PC-9 (cell line): ENCODE measurements around the gene ZNF81. TPM values are rescaled to one million over a fixed set of nuclear protein-coding genes. Genes with fewer than 3 reads are reported as not detected.

Source experiments
- BruUV-seq: library from RNA; stranded (reverse); fragments of 400-500 nt; replicated peaks from 2 replicates; lab custom pipeline; 2021; lab: Mats Ljungman, UMichigan
- CTCF ChIA-PET: fragments of 300-600 bp; sonication (Branson Sonifier 250); formaldehyde crosslinking; loops from one replicate; lab custom pipeline; 2022; ENCODE audit warnings: antibody characterized with exemption; lab: Charles Lee
- POLR2A ChIA-PET: fragments of 300-600 bp; sonication (Branson Sonifier 250); formaldehyde crosslinking; loops from one replicate; lab custom pipeline; 2022; ENCODE audit warnings: antibody characterized with exemption; ENCODE audit not compliant: unreplicated experiment; lab: Charles Lee
- DNase-seq, 2 experiments: peaks; one replicate each; pipeline versions ENCODE4 v3.0.0 to v3.0.0-alpha.2; 2015 to 2022; ENCODE audit warnings: mixed read lengths in 1 of 2
- H2AFZ ChIP-seq: fragments of 200-600 bp; sonication (generic); 2 replicates; pipeline ENCODE4 v1.8.1; 2017; ENCODE audit warnings: antibody characterized with exemption
- H3F3A ChIP-seq: fragments of 200-600 bp; sonication (generic); 2 replicates; pipeline ENCODE4 v1.8.1; 2017; ENCODE audit warnings: antibody characterized with exemption, mild to moderate bottlenecking, low read depth; ENCODE audit not compliant: insufficient read depth
- H3K27ac ChIP-seq: fragments of 200-600 bp; sonication (generic); 2 replicates; pipeline ENCODE4 v1.6.1; 2016; ENCODE audit warnings: mixed run types
- H3K27me3 ChIP-seq: fragments of 200-600 bp; sonication (generic); 2 replicates; pipeline ENCODE4 v1.6.1; 2016; ENCODE audit warnings: low read depth, mixed run types; ENCODE audit not compliant: insufficient read depth
- H3K36me3 ChIP-seq: fragments of 200-600 bp; sonication (generic); 2 replicates; pipeline ENCODE4 v1.6.1; 2016; ENCODE audit warnings: low read depth, mixed run types
- H3K4me1 ChIP-seq: fragments of 200-600 bp; sonication (generic); replicated peaks from 2 replicates; pipeline ENCODE4 v1.6.1; 2016; ENCODE audit warnings: mixed run types; ENCODE audit not compliant: insufficient read depth
- H3K4me2 ChIP-seq: fragments of 200-600 bp; sonication (generic); 2 replicates; pipeline ENCODE4 v1.6.1; 2017; ENCODE audit warnings: mixed run types
- H3K4me3 ChIP-seq: fragments of 200-600 bp; sonication (generic); 2 replicates; pipeline ENCODE4 v1.6.1; 2016; ENCODE audit warnings: mixed run types
- H3K79me2 ChIP-seq: fragments of 200-600 bp; sonication (generic); 2 replicates; pipeline ENCODE4 v1.6.1; 2017; ENCODE audit warnings: low read depth, mixed run types
- H3K9me2 ChIP-seq: fragments of 200-600 bp; sonication (generic); 2 replicates; pipeline ENCODE4 v1.8.1; 2017; ENCODE audit warnings: mild to moderate bottlenecking; ENCODE audit not compliant: insufficient read depth
- H3K9me3 ChIP-seq: fragments of 200-600 bp; sonication (generic); 2 replicates; pipeline ENCODE4 v1.8.1; 2016; ENCODE audit warnings: low read depth; ENCODE audit not compliant: insufficient read depth
- H4K20me1 ChIP-seq: fragments of 200-600 bp; sonication (generic); 2 replicates; pipeline ENCODE4 v1.8.1; 2017; ENCODE audit not compliant: insufficient read depth
- CTCF ChIP-seq: fragments of 200-600 bp; sonication (generic); conservative IDR thresholded peaks from 2 replicates; pipeline ENCODE4 v1.6.1; 2017; ENCODE audit warnings: mixed run types, antibody characterized with exemption, mild to moderate bottlenecking, moderate library complexity
- EZH2 ChIP-seq: fragments of 200-600 bp; sonication (generic); IDR thresholded peaks from 2 replicates; pipeline ENCODE4 v1.8.0; 2017; ENCODE audit warnings: antibody characterized with exemption, low read depth
- intact Hi-C: fragments of 100-400 bp; cut with micrococcal nuclease; formaldehyde crosslinking; loops from one replicate; pipeline ENCODE4 v1.10.0; 2022; ENCODE audit not compliant: unreplicated experiment
- total RNA-seq: library from RNA; stranded (reverse); gene quantifications from 2 replicates; pipeline ENCODE4 v1.2.3, GENCODE V29; 2021

The ZNF81 gene
- total RNA-seq, 1 experiment from 2014 or later, result 2.0 TPM

DNA sequence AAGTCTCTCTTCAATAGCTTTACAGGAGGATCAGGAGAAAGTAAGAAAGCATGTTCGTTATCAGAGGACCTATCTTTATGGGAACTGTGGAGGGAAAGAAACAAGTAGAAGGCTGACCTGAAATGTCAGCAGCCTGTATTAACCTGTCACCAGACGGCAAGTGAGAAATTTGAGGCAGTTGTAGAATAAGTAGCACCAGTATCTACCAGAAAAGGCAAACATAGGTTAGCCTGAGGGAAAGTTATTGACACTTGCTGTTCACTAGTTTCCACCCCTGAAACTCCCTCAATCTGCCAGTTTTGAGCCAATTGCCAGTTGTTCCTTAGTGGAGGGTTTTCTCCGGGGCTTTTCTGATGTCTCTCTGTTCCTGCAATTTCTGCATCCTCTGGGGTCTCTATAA lies 36.4 kb downstream of the ZNF81 start:
- no peak overlapping the region for H2AFZ ChIP-seq
- H3K9me2 ChIP-seq, result no peaks in the 10 kb centered on the region
- no peaks in the 10 kb centered on the region for H3K36me3 ChIP-seq
- H3K27ac ChIP-seq, result no peak overlapping the region
- H3K4me1 ChIP-seq, result no peaks in the 10 kb centered on the region
- BruUV-seq, result no TSS peak
- ChIA-PET POLR2A (no interaction called here), CTCF (no interaction called here)
- H3K27me3 ChIP-seq, result no peaks in the 10 kb centered on the region
- no peak overlapping the region for H3K4me3 ChIP-seq
- H4K20me1 ChIP-seq, result no peaks in the 10 kb centered on the region
- DNase-seq, result no peak
- no peaks in the 10 kb centered on the region for H3F3A ChIP-seq
- H3K4me2 ChIP-seq, result no peak overlapping the region
- TF ChIP-seq EZH2 (no peak), CTCF (no peak)
- intact Hi-C loops, result no loop called here
- no peaks in the 10 kb centered on the region for H3K9me3 ChIP-seq
- no peaks in the 10 kb centered on the region for H3K79me2 ChIP-seq

DNA sequence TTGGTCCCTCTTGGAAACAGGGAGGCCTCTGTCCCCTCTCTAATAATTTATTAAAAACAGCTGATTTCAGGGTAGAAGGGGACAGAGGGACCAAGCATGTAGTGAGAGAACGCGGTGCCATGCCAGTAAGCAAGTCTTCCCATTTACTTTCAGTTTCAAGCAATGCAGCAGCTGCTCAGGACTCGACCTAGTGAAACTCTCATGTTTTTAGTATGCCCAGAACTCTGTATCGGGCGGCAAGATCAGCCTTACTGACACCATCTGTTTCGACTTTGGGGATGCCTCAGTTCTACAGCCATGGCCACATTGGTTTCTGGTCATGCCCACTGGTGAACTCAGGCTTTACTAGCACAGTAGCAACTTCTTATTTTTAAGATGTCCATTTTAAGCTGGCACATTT lies 40.6 kb downstream of the ZNF81 start:
- no peak overlapping the region for H3K4me3 ChIP-seq
- no peaks in the 10 kb centered on the region for H3K9me3 ChIP-seq
- no peaks in the 10 kb centered on the region for H4K20me1 ChIP-seq
- DNase-seq, result no peak
- BruUV-seq, result no TSS peak
- intact Hi-C loops, result no loop called here
- H3K4me1 ChIP-seq, result no peaks in the 10 kb centered on the region
- no peak overlapping the region for H3K4me2 ChIP-seq
- H2AFZ ChIP-seq, result no peak overlapping the region
- H3K36me3 ChIP-seq, result no peaks in the 10 kb centered on the region
- TF ChIP-seq CTCF (no peak), EZH2 (no peak)
- ChIA-PET POLR2A (no interaction called here), CTCF (no interaction called here)
- no peaks in the 10 kb centered on the region for H3K79me2 ChIP-seq
- no peaks in the 10 kb centered on the region for H3F3A ChIP-seq
- H3K27ac ChIP-seq, result no peak overlapping the region
- no peaks in the 10 kb centered on the region for H3K9me2 ChIP-seq
- H3K27me3 ChIP-seq, result no peaks in the 10 kb centered on the region

- no peak for DNase-seq
- Histone ChIP-seq H4K20me1 (no peaks in the 10 kb centered on the region), H3K4me2 (no peak overlapping the region), H2AFZ (no peak overlapping the region), H3K9me3 (no peaks in the 10 kb centered on the region), H3K36me3 (no peaks in the 10 kb centered on the region), H3K27ac (no peak overlapping the region), H3K4me1 (no peaks in the 10 kb centered on the region), H3F3A (no peaks in the 10 kb centered on the region), H3K27me3 (no peaks in the 10 kb centered on the region), H3K4me3 (no peak overlapping the region), H3K79me2 (no peaks in the 10 kb centered on the region), H3K9me2 (no peaks in the 10 kb centered on the region)
- TF ChIP-seq CTCF, result no peak
- TF ChIP-seq EZH2, result no peak
- CTCF ChIA-PET, result no interaction called here
- POLR2A ChIA-PET, result no interaction called here
- intact Hi-C loops, result no loop called here
- no TSS peak for BruUV-seq
Measured at GRCh38 chrX:47878198-47878597, 41.5 kb downstream of the ZNF81 start.
